Stimulated activated CD8-positive, alpha-beta memory T cell treated with anti-CD3 and anti-CD28 coated beads, Interleukin-7, amount 100 ng/mL, for 48 hours (primary cell): ENCODE measurements around the gene ZNF701.
"Not testable (repeated sequence)": the region's sequence is repeated elsewhere in the genome, so short reads cannot be mapped to it uniquely, and the experiment has no call there.

Experiments used
- DNase-seq, 2 donors: peaks; one replicate each; pipeline ENCODE4 v3.0.0-alpha.2; 2020; ENCODE audit warnings: low read depth in 1 of 2; ENCODE audit errors: extremely low read depth in 1 of 2

Gene ZNF701

DNA sequence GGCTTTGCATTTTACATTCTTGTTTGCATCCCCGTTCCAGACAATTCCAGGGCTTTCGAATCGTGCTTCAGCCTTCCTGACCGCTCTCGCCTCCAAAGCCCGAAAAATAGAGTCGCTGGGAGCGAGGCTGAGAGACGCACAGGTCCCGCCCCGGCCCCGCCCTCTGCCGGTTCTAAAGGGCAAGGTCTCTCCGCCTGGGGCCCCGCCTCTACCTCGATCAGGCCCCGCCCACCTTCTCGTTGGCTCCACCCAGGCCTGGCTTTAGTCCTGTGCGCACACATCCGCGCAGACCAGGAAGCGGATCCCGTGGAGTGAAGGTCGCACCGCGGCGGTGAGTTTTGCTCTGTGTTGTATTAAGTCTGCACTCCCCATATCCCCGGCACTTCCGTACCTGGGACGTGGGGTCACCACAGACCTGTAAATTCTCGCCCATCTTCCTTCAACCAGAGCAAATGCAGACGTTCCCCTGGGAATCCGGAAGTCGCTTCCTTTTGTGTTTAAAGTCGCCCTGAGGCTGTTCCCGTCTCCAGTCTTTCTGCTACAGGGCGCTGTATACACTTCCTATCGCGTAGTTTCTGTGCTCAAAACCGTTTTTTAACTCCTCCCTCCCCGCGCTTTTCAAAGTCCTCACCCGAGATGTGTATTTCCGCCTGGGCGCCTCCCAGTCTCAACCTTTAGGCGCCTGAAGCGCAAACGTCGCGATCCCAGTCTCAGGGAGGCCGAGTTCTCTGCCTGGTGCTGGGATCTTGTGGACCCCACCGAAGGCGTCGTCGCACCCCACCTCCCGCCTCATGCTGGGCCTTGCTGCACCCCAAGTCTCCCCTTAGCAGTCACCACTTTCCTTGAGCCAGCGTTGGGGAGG is at the start of gene ZNF701:
Gene ZNF701 (plus strand): TSS at position 288 of the 862 bp plus-strand sequence. CDS start 3,861 bp downstream, outside the sequence.
- peak; percentile 78 to 87 for DNase-seq

DNA sequence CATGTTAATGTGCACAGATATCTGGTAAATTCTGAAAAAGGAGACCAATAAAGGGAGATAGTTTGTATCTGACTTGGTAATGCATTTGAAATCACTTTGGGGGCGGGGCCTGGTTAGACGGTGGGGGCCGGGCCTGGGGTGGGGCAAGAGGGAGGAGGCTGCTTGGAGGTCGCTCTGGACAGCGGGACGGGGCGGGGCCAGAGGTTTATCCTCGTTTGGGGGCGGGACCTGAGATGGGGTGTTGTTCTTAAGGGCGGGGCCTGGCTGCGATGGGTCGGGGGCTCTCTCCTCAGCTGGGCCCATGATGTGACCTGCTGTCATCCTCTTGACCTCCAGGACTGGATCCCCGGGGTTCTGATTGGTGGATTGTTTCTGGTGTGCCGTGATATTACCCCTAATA is 47.5 kb upstream of the ZNF701 start:
- no peak for DNase-seq

DNA sequence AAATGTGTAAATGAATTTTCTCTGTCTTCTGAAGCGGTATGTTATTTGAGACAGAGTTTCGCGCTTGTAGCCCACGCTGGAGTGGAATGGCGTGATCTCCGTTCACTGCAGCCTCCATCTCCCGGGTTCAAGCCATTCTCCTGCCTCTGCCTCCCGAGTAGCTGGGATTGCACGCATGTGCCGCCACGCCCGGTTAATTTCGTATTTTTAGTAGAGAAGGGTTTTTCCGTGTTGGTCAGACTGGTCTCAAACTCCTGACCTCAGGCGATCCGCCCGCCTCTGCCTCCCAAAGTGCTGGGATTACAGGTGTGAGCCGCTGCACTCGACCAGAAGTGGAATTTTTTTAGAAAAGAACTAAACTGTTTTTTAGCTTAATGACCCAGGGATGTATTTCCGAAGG is 46.0 kb upstream of the ZNF701 start:
- no peak for DNase-seq

DNA sequence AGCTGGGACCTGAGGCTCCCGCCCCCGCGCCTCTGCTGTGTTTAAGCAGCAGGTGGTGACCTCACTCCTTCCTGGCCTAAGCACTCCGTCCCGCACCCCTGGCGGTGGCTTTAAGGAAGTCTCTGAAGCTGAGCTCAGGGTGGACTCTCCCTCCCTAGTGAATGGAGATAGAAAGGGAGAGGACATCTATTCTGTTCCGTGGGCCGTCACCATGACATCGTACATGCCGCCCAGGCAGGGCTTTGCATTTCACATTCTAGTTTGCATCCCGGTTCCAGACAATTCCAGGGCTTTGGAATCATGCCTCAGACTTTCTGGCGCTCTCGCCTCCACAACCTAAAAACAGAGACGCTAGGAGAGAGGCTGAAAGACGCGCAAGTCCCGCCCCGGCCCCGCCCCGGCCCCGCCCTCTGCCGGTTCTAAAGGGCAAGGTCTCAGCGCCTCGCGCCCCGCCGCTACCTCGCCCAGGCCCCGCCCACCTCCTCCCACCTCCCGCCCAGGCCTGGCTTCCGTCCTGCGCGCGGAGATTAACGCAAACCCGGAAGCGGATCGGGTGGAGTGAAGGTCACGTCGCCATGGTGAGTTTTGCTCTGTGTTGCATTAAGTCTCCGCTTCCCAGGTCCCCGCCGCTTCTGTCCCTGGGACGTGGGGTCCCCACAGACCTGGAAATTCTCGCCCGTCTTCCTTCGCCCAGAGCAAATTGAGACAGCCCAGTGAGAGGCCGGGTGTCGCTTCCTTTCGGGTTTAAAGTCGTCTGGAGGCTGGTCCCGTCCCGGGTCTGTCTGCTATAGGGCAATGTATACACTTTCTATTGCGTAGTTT is 42.7 kb upstream of the ZNF701 start, which contains the start of gene ZNF808:
Gene ZNF808 (plus strand): TSS at position 535 of the 822 bp plus-strand sequence. CDS start 15,617 bp downstream, outside the sequence.
- DNase-seq = peak; percentile 89 to 94

DNA sequence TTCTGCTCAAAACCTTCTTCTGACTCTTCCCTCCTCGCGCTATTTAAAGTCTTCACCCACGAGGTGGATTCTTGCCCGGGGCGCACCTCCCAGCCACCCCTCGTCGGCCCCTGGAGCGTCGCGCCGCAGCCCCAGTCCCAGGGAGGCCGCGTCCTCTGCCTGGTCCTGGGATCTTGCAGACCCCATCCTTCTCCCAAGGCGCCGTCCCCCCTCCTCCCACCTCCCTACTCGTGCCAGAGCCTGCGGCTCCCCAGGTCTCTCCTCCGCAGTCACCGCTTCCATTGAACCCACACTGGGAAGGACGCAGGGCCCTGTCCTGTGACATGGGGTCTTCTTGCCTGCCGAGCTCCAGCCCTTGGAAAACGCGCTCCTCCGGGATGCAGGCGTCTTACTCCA is 42.1 kb upstream of the ZNF701 start:
- no peak for DNase-seq

DNA sequence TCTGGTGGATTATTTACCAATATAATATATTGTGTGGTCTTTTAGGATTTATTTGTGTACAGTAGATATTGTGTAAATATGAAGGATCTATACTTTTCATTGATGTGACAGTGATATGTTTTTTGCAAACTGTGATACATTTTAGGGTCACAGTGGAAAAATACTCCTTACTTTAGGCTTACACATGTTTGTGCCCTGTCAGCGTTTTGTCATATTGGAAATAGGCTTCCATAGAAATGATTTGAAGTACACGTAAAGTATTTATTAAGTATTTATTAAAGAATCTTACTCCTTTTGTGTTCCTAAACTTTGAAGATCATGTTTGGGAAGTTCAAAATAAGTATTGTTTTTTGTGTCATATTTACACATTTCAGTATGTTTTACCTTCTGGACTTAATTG is 37.6 kb upstream of the ZNF701 start:
- DNase-seq = no peak

DNA sequence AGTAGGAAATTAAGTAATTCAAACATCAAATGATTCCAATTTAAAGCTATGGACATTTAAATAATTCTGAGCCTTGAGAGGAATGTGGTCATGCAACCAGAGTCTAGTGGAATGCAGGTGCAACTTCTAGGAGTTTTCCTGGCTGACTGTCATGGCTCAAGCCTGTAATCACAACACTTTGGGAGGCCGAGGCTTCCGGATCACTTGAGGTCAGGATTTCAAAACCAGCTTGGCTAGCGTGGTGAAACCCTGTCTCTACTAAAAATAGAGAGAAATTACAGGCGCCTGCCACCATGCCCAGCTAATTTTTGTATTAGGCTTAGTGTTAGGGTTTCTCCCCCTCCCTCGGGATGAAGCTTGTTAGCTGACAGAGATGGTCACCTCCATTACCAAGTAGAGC is 36.2 kb upstream of the ZNF701 start:
- DNase-seq = no peak

DNA sequence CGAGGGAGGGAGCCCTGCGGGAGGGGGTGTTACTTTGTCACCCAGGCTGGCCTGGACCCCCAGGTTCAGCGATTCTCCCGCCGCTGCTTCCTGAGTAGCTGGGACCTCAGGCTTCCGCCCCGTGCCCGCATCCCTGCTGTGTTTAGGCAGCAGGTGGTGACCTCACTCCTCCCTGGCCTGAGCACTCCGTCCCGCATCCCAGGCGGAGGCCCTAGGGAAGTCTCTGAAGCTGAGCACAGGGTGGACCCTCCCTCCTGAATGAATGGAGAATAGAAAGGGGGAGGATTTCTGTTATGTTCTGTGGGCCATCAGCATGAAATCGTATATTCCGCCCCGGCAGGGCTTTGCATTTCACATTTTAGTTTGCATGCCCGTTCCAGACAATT is 34.7 kb upstream of the ZNF701 start:
- not testable (repeated sequence) for DNase-seq

DNA sequence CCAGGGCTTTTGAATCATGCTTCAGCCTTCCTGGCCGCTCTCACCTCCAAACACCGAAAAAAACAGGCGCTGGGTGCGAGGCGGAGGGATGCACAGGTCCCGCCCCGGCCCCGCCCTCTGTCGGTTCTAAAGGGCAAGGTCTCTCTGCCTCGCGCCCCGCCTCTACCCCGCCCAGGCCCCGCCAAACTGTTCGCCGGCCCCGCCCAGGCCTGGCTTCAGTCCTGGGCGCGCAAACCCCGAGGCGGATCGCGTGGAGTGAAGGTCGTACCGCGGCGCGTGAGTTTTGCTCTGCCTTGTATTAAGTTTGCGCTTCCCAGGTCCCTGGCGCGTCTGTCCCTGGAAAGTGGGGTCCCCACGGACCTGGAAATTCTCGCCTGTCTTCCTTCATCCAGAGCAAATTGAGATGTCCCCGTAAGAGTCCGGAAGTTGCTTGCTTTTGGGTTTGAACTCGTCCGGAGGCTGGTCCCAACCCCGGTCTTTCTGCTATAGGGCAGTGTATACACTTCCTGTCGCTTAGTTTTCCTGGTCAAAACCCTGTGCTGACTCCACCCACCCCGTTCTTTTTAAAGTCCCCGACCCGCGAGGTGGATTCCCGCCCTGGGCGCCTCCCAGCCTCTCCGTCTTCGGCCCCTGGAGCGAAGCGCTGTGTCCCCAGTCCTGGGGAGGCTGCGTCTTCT is 34.2 kb upstream of the ZNF701 start:
- DNase-seq = peak; percentile 79 to 89

DNA sequence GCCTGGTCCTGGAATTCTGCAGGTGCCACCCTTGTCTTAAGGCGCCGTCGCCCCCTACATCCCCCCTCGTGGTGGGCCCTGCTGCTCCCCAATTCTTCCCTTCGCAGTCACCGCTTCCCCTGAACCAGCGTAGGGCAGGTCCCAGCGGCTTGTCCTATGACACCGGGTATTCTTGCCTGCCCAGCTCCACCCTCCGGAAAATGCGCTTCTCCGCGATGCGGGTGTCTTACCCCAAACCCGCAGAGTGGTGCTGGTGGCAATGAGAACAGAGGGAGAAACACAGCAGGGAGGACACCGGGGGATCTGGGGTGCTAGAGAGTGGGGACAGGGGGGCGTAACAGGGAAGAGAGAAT is 33.7 kb upstream of the ZNF701 start:
- peak in 1 of 2 donors; percentile 5 for DNase-seq

DNA sequence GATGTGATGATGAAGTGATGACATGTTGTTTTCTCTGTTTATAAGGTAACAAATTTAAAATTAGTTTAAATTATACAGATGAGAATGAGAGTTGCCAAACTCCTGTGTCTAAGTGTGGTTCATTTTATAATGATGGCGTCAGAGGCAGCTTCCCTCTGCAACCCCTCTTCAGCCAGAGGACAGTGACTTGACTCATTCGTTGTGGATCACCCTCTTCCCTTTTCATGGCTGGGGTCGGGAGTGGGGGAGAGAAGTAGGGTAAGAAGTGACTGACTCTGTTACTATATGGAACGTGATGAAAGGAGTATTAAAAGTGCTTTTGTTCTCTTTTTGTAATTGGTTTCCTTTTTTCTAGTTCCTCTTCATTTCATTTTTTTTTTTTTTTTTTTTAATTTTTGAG is 31.3 kb upstream of the ZNF701 start:
- not testable (repeated sequence) for DNase-seq

DNA sequence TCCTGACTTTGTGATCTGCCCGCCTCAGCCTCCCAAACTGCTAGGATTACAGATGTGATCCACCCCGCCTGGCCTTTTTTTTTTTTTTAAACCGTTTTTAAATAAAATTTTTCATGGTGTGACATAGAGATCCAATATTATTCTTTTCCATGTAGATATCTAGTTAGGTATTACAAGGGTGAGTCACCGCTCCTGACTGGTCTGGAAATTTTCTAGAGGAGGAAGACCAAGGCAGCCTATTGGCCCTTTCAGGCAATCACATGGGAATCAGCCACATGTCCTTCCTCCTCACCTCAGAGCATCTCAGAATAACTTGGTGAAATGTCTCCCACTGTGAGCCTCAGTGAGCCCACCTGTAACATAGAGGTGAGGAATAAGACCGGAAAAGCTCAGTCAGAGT is 28.9 kb upstream of the ZNF701 start:
- DNase-seq = not testable (repeated sequence)

DNA sequence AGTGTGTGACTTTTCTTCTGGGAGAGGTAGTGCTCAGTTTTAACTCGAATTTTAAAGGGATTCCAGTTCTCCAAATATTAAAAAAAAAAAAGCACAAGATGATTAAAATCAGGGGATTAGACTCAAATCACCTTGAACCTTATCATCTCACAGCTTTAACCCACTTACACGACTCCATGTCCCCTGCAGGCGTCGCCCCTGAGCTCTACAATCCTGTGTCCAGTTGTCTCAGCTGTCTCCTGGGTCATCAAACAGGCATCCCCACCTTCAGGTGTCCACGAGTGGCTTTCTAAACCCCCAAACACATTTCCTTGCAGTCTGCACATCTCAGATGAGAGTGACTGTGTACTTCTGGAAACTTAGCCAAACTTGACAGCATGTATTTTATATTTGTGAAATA is 28.5 kb upstream of the ZNF701 start:
- no peak for DNase-seq

DNA sequence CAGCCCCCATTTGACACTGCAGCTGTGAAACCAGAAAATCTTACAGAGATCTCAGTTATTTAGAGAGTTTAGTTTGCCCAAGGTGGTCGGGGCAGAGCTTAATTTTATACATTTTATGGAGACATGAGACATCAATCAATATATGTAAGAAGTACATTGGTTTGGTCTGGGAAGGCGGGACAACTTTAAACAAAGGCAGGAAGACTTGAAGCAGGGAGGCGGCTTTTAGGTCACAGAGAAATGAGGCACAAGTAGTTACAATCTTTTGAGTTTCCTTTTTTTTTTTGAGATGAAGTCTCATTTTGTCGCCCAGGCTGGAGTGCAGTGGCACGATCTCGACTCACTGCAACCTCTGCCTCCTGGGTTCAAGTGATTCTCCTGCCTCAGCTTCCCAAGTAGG is 27.5 kb upstream of the ZNF701 start:
- DNase-seq = not testable (repeated sequence)

DNA sequence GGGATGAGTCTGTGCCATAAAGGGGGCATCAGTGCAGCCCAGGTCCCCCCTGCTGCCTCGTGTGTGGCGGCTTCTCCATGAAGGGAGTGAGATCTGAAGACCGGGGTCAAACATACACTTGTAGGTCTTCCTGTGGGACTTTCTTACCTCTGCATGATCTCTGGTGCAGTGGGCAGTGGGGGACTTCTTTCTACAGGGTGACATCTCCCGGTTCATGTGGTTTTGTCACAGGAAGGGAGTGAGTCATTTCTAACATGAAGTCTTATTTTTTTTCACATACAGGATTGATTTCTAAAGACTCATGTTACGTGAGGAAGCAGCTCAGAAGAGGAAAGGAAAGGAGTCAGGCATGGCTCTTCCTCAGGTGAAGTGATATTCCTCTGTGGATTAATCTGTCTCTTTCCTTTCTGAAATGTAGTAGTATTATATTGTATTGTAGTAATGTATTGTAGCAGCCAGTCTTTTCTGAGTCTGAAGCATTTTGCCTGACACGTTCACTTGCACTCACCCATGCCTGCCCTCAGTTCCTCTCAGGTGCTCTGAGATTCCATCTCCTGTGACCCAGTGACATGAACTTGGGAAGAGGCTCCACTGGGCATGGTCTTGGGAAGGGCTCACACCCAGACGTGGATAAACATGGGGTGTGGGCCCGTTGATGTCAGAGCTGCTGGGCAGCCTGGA is 27.0 kb upstream of the ZNF701 start:
- DNase-seq = peak in 1 of 2 donors; percentile 2

DNA sequence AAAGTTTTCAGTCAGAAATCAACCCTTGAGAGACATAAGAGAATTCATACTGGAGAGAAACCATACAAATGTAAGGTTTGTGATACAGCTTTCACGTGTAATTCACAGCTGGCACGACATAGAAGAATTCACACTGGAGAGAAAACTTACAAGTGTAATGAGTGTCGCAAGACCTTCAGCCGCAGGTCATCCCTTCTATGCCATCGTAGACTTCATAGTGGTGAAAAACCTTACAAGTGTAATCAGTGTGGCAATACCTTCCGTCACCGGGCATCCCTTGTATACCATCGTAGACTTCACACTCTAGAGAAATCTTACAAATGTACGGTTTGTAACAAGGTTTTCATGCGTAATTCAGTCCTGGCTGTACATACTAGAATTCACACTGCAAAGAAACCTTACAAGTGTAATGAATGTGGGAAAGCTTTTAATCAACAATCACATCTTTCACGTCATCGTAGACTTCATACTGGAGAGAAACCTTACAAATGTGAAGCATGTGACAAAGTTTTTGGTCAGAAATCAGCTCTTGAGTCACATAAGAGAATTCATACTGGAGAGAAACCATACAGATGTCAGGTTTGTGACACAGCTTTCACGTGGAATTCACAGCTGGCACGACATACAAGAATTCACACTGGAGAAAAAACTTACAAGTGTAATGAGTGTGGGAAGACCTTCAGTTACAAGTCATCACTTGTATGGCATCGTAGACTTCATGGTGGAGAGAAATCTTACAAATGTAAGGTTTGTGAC is 15.7 kb upstream of the ZNF701 start:
- no peak for DNase-seq

DNA sequence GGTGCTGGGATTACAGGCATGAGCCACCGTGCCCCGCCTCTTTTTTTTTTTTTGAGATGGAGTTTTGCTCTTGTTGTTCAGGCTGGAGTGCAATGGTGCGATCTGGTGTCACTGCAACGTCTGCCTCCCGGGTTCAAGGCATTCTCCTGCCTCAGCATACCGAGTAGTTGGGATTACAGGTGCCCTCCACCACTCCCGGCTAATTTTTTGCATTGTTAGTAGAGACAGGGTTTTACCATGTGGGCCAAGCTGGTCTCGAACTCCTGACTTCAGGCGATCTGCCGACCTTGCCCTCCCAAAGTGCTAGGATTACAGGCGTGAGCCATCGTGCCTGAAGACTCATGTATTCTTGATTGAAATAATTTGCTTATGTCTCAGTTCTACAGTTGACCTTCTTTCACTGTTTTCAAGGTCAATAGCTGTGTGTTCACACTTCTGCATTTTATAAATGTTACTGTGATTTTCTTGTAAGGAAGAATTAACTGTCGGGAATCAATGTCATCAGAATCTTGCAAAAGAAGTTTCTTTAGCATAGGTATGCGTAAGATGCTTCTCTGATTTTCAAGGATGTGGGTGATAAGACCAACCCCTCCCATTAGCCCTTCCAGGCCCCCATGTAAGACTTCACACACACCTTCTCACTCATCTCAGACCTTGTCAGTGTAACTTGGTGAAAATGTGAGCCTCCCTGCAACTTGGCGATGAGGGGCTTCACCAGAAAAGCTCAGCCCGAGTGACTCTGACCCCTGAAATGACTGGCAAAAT is 12.7 kb upstream of the ZNF701 start:
- no peak for DNase-seq

DNA sequence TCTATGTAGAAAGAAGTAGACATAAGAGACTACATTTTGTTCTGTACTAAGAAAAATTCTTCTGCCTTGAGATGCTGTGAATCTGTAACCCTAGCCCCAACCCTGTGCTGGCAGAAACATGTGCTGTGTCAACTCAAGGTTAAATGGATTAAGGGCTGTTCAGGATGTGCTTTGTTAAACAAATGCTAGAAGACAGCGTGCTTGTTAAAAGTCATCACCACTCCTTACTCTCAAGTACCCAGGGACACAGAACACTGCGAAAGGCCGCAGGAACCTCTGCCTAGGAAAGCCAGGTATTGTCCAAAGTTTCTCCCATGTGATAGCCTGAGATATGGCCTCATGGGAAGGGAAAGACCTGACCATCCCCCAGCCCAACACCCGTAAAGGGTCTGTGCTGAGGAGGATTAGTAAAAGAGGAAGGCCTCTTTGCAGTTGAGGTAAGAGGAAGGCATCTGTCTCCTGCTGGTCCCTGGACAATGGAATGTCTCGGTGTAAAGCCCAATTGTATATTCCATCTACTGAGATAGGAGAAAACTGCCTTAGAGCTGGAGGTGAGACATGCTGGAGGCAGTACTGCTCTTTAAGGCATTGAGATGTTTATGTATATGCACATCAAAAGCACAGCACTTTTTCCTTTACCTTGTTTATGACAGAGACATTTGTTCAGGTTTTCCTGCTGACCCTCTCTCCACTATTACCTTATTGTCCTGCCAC is 11.2 kb upstream of the ZNF701 start:
- DNase-seq = not testable (repeated sequence)

DNA sequence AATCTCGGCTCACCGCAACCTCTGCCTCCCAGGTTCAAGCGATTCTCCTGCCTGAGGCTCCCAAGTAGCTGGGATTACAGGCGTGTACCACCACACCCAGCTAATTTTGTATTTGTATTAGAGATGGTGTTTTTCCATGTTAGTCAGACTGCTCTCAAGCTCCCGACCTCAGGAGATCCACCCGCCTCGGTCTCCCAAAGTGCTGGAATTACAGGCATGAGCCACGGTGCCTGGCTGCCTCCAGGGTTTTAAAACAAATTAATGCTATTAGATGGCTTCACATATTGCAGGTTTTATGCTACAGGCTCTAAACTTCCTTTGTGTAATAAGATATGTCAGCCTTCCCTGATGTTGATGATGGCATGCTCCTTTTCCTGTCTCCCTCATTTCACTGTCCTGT is 8.5 kb upstream of the ZNF701 start:
- not testable (repeated sequence) for DNase-seq
